ENCODE results near the gene TRMO.

Gene TRMO

DNA sequence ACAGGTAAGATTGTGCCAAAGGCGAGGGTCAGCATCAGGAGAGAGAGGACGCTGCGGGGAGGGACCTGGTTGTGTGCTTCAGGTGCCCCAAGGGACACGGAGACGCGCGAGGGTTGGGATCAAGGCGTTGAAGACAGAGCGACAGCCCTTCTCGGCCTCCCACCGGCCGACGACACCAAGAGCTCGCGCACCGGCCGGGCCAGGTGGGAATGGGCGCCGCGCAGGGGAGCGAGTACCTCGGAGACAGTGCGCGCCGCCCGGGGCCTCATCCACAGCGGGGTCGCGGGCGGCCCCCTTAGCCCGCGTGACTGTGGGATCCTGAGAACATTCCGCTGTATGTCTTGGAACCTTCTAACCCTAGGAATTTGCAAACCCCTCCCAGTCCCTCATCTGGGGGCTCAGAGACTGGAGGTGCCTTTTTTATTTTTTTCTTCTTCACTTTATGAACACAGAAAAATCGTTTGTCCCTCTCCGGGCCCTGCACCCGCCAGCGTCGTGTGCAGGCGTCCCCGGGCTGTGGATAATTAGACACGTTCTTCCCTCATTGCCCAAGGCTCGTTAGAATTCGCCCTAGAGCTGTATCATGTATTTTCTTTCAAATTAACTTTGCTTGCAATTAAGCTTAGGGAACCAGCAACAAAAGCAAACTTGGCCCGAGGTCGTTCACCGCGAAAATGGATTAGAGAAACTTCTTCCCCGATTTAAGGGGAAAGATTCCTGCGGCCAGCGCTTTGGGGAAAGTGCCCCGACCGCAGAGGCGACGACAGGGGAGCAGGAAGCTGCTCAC, 64.5 kb downstream of the TRMO start:
- DNase-seq = no peak

DNA sequence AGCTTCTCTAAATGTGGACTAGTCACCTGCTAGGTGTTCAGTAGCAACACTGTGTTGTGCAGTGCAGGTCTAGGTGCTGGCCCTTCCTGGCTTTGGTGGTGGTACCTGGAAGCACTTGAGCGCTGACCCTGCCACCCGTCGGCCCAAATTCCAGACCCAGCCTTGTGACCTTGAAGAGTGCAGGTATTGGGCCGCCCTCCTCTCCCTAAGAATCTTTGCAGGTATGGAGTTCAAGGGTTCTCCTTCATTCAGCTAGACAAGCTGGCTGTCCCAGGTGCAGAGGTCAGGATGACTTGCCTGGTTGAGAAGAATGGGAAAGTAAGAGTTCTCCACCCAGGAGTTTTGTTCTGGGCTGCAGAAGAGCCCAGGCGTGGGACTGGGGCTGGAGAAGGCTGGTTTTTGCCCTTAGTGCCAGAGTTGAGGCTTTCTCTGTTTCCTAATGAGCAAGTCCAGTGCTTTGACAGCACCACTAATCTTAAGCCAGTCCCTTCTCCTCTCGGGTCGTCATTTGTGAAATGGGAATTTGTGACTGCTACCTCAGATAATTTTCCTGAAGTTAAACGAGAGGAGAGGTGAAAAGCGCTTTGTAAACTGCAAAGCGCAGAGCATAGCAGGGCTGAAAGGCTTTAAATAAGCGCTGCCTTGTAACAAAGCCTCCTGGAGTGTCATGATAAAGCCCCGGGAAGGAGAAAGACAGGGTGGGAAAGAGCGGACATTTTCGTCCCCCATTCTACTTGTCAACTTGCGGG, 65.3 kb downstream of the TRMO start:
- no peak for DNase-seq

DNA sequence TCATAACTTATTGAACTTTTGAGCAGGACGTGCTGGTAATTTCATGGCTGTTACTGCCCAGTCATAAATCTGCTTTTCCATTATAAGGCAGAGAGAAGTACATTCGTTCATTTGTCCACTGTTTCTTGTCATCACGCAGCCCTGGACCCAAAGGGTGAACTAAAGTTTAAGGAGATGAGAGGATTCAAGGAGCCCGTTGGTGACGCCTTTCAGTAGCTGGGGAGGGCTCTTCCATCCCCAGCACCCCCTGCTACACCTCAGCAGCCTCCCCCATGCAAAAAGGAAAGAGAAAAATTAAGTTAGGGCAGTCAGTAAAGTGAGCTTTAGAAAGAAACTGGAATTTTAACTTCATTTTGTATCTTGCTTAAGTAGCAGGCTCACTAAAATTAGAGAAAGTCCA, 66.4 kb downstream of the TRMO start:
- DNase-seq = no peak

DNA sequence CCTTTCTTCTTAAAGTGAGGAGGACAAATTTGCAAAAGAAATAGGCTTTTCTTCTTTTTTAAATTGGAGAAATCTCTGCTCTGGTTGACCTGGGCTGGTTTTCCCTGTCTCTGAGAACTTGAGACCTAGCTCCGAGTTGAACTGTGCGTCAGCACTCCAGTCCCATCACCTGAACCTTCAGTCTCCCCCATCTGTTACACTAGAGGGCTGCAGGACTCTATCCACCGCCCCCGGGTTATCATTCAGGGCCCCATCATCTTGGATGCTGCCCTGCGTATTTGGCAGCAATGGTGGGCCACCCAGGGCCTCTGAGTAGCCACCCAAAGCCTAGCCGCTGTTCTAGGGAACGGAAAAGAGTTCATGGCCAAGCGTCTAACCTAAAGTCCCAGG, 66.8 kb downstream of the TRMO start:
- no peak for DNase-seq

DNA sequence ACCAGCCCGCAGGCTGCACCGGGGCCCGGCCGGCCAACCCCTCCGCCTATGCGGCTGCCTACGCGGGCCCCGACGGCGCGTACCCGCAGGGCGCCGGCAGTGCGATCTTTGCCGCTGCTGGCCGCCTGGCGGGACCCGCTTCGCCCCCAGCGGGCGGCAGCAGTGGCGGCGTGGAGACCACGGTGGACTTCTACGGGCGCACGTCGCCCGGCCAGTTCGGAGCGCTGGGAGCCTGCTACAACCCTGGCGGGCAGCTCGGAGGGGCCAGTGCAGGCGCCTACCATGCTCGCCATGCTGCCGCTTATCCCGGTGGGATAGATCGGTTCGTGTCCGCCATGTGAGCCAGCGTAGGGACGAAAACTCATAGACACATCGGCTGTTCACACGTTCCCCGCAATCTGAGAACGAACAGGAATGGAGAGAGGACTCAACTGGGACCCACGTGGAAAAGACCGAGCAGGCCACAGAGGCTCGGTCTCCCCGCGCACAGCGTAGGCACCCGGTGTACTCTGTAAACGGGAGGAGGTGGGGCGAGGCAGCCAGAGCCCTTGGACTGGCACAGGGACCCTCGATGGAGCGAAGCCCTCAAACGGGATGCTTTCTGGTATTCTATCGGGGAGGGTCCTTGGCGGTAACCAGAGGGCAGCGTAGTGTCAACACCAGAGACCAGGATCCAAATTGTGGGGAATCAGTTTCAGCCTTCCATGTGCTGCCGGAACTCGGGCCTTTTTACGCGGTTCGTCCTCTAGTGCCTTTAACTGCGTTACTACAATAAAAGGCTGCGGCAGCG, 67.4 kb downstream of the TRMO start:
- no peak for DNase-seq
